ENCODE data around the gene HTD2.
"Not testable (repeated sequence)": the region's sequence is repeated elsewhere in the genome, so short reads cannot be mapped to it uniquely, and the experiment has no call there.

HTD2 gene

DNA sequence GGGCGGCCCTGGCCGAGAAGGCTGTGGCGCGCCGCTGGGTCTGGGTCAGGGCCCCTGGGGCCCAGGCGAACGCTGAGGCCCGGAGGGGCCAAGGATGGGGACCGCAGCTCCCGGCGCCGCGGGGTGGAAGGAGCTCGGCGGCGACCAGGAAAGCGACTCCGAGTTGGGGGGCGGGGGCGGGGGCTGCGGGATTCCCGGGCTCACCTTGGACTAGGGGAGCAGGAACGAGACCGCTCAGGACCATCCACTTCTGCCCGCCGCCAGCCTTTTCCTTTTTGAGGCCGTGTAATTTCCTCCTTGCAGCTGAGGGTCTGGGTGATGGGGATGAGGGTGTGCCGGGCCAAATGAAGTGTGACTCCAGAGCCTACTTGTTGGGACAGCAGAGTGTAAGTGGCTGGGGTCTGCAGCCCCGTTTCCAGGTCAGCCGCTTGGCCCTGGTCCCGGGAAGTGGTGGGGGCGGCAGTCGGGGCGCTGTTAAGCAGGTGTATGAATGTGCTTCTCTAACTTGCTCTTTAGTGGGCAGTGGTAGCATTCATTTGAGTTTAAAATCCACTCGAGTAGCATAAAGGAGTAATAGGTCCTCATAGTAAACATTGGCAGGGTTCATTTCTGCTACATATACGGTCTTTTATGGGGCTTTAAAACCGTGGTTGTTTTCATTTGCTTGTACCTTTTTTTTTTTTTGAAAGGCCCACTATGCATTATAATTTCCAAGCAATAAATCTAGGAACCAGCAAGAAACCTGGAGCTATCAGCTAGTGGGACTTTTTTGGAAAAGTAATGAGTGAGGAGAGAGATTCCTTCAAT, 27.1 kb downstream of the HTD2 start:
- H3K27ac ChIP-seq (ENCODE audit: low read depth, low read length, severe bottlenecking): peak overlapping the region; percentile 36
- WGBS, 2 experiments (ENCODE audit: insufficient coverage in 2 of 2): 1 to 2% methylated on average over 25 to 27 of the region's 37 CpGs

DNA sequence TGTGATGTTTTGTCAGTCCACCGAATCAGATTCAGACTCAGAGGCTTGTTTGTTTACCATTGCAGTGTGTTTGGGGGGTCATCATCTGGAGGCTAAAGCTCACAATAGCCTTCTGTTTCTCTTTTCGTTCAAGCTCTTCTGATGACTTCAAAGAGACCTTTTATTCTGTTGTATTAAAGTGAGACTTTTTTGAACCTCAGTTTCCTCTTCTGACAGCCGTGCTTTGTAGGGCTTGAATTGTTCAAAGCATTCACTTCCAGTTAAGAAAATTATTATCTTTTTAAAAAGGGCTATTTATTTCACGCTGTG, 27.6 kb downstream of the HTD2 start:
- 33 to 72% methylated on average over 1 to 2 of the region's 4 CpGs for WGBS, 2 experiments (ENCODE audit: insufficient coverage in 2 of 2)
- peak overlapping the region; percentile 70 for H3K4me3 ChIP-seq (ENCODE audit: extremely low read depth, insufficient read depth, low read length, poor library complexity, severe bottlenecking)

More for the DNA sequence above, 27.1 kb downstream of the HTD2 start:
- Histone ChIP-seq H3K36me3 (ENCODE audit: control insufficient read depth, insufficient read depth, low read length) (no peaks in the 10 kb centered on the region), H3K9me3 (ENCODE audit: control insufficient read depth, low read length) (no peaks in the 10 kb centered on the region), H3K4me1 (ENCODE audit: control insufficient read depth, insufficient read depth, low read length, poor library complexity, severe bottlenecking) (peaks cover 19% of the 10 kb centered on the region), H3K4me3 (ENCODE audit: extremely low read depth, insufficient read depth, low read length, poor library complexity, severe bottlenecking) (peak overlapping the region; percentile 70)

DNA sequence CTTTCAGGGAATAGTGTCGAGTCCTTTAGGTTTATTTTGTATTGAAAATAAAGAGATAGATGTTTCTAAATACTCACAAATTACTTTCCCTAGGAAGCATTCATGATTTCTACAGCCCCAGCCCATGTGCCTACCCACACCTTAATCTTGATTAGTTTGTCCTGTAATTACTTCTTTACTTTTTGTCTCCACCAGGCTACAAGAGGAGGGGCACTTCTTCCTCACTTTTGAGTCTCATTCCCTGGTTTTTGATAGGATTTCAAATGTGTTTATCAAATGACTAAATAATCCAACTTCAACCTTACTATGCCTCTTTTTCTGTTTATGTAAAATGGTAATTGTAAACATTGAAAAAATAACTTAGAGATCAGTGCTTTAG, 28.2 kb downstream of the HTD2 start:
- no peaks in the 10 kb centered on the region for H3K36me3 ChIP-seq (ENCODE audit: control insufficient read depth, insufficient read depth, low read length)
- no peaks in the 10 kb centered on the region for H3K9me3 ChIP-seq (ENCODE audit: control insufficient read depth, low read length)
- H3K27ac ChIP-seq (ENCODE audit: low read depth, low read length, severe bottlenecking): no peak overlapping the region
- H3K4me3 ChIP-seq (ENCODE audit: extremely low read depth, insufficient read depth, low read length, poor library complexity, severe bottlenecking): peak overlapping the region; percentile 70
- H3K4me1 ChIP-seq (ENCODE audit: control insufficient read depth, insufficient read depth, low read length, poor library complexity, severe bottlenecking): peaks cover 19% of the 10 kb centered on the region
- no CpG with 5 or more reads among the region's 1 CpG for WGBS, 2 experiments (ENCODE audit: insufficient coverage in 2 of 2)

More for the DNA sequence above, 27.6 kb downstream of the HTD2 start:
- Histone ChIP-seq H3K27ac (ENCODE audit: low read depth, low read length, severe bottlenecking) (no peak overlapping the region), H3K36me3 (ENCODE audit: control insufficient read depth, insufficient read depth, low read length) (no peaks in the 10 kb centered on the region), H3K9me3 (ENCODE audit: control insufficient read depth, low read length) (no peaks in the 10 kb centered on the region), H3K4me1 (ENCODE audit: control insufficient read depth, insufficient read depth, low read length, poor library complexity, severe bottlenecking) (peaks cover 19% of the 10 kb centered on the region)

DNA sequence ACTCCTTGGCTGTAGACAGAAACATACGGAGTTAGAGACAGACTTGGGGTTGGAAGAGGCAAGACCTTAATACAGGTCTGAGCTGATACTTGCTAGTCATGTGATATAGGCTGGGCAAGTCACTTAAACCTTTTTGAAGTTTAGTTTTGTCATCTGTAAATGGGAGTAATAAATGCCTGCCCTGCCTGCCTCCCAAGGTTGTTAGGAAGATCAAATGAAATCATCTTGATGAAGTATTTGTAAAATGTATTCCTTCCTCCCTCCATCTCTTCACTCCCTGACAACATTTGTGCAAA, 29.3 kb downstream of the HTD2 start:
- no peak overlapping the region for H3K27ac ChIP-seq (ENCODE audit: low read depth, low read length, severe bottlenecking)

DNA sequence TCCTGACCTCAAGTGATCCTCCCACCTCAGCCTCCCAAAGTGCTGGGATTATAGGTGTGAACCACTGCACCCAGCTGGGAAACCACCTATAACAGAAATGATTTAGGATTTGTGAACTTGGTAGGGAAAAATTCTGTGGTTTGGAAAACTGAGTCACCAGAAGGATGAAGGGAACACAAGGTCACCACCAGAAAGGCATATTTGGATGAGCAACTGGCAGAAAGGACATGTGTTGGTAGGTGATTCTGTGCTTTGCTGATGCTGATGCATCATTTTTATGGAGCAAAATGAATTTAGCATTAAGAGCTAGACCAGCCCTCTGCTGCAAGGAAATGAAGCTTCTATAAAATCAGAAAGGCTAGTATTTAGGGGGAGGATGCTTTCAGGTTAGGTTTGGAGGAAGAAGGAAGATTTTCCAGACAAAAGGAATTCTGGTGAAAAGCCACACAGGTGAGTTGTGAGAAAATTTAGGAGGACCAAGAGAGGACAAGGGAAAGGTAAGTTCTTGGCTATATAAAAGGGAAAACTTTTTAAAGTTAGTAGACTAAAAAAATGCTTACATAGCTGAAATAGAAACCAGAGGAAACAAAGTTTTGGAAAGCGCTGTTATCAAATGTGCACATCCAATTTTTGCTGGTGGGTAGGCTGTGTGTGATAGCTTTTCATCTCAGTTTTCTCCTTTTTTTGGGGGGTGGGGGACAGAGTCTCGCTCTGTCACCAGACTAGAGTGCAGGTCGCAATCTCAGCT, 30.0 kb downstream of the HTD2 start:
- Histone ChIP-seq H3K27ac (ENCODE audit: low read depth, low read length, severe bottlenecking) (no peak overlapping the region), H3K9me3 (ENCODE audit: control insufficient read depth, low read length) (no peaks in the 10 kb centered on the region), H3K36me3 (ENCODE audit: control insufficient read depth, insufficient read depth, low read length) (no peaks in the 10 kb centered on the region), H3K4me1 (ENCODE audit: control insufficient read depth, insufficient read depth, low read length, poor library complexity, severe bottlenecking) (peaks cover 19% of the 10 kb centered on the region), H3K4me3 (ENCODE audit: extremely low read depth, insufficient read depth, low read length, poor library complexity, severe bottlenecking) (no peak overlapping the region)
- WGBS, 2 experiments (ENCODE audit: insufficient coverage in 2 of 2): 100% methylated on average over 1 to 2 of the region's 3 CpGs

More for the DNA sequence above, 29.3 kb downstream of the HTD2 start:
- Histone ChIP-seq H3K4me3 (ENCODE audit: extremely low read depth, insufficient read depth, low read length, poor library complexity, severe bottlenecking) (no peak overlapping the region), H3K4me1 (ENCODE audit: control insufficient read depth, insufficient read depth, low read length, poor library complexity, severe bottlenecking) (peaks cover 19% of the 10 kb centered on the region), H3K36me3 (ENCODE audit: control insufficient read depth, insufficient read depth, low read length) (no peaks in the 10 kb centered on the region), H3K9me3 (ENCODE audit: control insufficient read depth, low read length) (no peaks in the 10 kb centered on the region)
- WGBS, 2 experiments (ENCODE audit: insufficient coverage in 2 of 2): 50 to 100% methylated on average over 1 of the region's 1 CpG

DNA sequence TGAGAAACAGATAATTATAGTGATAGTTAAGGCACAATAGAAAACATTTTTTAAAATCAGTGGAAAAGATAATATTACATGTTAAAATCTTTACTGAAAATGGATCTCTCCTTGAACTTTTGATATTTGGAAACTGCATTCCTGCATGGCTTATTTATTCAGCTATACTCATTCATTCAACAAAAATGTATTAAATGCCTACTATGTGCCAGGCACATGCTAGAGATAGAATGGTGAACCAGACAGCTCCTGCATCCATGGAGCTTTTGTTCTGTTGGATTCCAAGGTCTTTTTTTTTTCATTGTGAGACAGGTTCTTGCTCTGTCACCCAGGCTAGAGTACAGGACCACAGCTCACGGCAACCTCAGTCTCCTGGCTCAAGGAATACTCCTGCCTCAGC, 30.9 kb downstream of the HTD2 start:
- no peak overlapping the region for H3K27ac ChIP-seq (ENCODE audit: low read depth, low read length, severe bottlenecking)
- H3K4me3 ChIP-seq (ENCODE audit: extremely low read depth, insufficient read depth, low read length, poor library complexity, severe bottlenecking): no peak overlapping the region
- no peaks in the 10 kb centered on the region for H3K36me3 ChIP-seq (ENCODE audit: control insufficient read depth, insufficient read depth, low read length)
- H3K4me1 ChIP-seq (ENCODE audit: control insufficient read depth, insufficient read depth, low read length, poor library complexity, severe bottlenecking): peaks cover 19% of the 10 kb centered on the region
- 100% methylated on average over 1 of the region's 1 CpG for WGBS, 2 experiments (ENCODE audit: insufficient coverage in 2 of 2)
- no peaks in the 10 kb centered on the region for H3K9me3 ChIP-seq (ENCODE audit: control insufficient read depth, low read length)

DNA sequence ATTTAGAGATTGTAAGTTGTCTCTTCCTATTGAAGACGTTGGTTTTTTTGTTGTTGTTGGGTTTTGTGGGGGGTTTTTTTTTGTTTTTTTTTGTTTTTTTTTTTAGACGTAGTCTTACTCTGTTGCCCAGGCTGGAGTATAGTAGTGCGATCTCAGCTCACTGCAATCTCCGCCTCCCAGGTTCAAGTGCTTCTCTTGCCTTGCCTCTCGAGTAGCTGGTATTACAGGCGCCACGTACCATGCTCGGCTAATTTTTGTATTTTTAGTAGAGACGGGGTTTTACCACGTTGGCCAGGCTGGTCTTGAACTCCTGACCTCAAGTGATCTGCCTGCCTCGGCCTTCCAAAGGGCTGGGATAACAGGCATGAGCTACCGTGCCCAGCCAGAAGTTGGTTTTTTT, 32.8 kb downstream of the HTD2 start:
- not testable (repeated sequence) for H3K9me3 ChIP-seq (ENCODE audit: control insufficient read depth, low read length); H3K4me3 ChIP-seq (ENCODE audit: extremely low read depth, insufficient read depth, low read length, poor library complexity, severe bottlenecking)
- WGBS, 2 experiments (ENCODE audit: insufficient coverage in 2 of 2): 92 to 93% methylated on average over 7 to 10 of the region's 12 CpGs

DNA sequence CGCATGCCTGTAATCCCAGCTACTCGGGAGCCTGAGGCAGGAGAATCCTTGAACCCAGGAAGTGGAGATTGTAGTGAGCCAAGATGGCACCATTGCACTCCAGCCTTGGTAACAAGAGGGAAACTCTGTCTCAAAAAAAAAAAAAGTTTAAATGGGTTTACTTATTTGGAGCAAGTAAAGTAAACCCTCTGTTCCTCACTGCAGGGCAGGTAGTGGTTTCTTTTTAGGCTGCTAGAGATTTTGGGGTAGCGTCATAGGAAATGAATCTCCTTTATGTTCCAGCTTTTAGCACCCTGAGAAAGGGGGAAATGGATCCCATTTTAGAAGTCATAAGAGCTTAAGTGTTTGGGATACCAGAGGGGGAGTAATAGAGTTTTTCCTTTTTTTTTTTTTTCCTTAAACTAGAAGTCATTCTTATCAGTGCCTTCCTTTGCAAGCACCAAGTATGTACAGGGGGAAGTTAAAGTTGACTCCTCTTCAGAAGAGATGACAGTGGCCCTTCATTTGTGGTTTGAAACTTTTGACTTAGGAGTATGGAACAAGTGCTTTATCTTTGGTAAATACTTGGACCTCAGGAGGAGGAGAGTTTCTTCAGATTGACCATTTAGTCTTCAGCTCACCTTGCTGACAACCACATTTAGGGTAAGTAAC, 34.4 kb downstream of the HTD2 start:
- no peak overlapping the region for H3K27ac ChIP-seq (ENCODE audit: low read depth, low read length, severe bottlenecking)

More for the DNA sequence above, 32.8 kb downstream of the HTD2 start:
- H3K27ac ChIP-seq (ENCODE audit: low read depth, low read length, severe bottlenecking); H3K36me3 ChIP-seq (ENCODE audit: control insufficient read depth, insufficient read depth, low read length): not testable (repeated sequence)
- H3K4me1 ChIP-seq (ENCODE audit: control insufficient read depth, insufficient read depth, low read length, poor library complexity, severe bottlenecking): peaks cover 15% of the 10 kb centered on the region

DNA sequence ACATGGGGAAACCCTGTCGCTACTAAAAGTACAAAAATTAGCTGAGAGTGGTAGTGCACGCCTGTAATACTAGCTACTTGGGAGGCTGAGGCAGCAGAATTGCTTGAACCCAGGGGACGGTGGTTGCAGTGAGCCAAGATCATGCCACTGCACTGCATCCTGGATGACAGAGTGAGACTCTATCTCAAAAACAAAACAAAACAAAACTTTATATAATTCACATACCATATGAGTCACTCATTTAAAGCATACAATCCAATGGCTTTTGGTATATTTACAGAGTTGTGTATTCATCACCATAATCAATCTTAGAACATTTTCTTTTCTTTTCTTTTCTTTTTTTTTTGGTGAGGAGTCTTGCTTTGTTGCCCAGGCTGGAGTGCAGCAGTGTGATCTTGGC, 35.1 kb downstream of the HTD2 start:
- Histone ChIP-seq H3K4me3 (ENCODE audit: extremely low read depth, insufficient read depth, low read length, poor library complexity, severe bottlenecking) (no peak overlapping the region), H3K4me1 (ENCODE audit: control insufficient read depth, insufficient read depth, low read length, poor library complexity, severe bottlenecking) (no peaks in the 10 kb centered on the region), H3K9me3 (ENCODE audit: control insufficient read depth, low read length) (no peaks in the 10 kb centered on the region), H3K36me3 (ENCODE audit: control insufficient read depth, insufficient read depth, low read length) (no peaks in the 10 kb centered on the region), H3K27ac (ENCODE audit: low read depth, low read length, severe bottlenecking) (no peak overlapping the region)
- WGBS, 2 experiments (ENCODE audit: insufficient coverage in 2 of 2): 93 to 96% methylated on average over 2 to 3 of the region's 3 CpGs

More for the DNA sequence above, 34.4 kb downstream of the HTD2 start:
- H3K4me1 ChIP-seq (ENCODE audit: control insufficient read depth, insufficient read depth, low read length, poor library complexity, severe bottlenecking): peaks cover under 1% of the 10 kb centered on the region
- WGBS, 2 experiments (ENCODE audit: insufficient coverage in 2 of 2): 97 to 100% methylated on average over 3 of the region's 3 CpGs
- no peaks in the 10 kb centered on the region for H3K9me3 ChIP-seq (ENCODE audit: control insufficient read depth, low read length)
- H3K4me3 ChIP-seq (ENCODE audit: extremely low read depth, insufficient read depth, low read length, poor library complexity, severe bottlenecking): no peak overlapping the region
- H3K36me3 ChIP-seq (ENCODE audit: control insufficient read depth, insufficient read depth, low read length): no peaks in the 10 kb centered on the region

DNA sequence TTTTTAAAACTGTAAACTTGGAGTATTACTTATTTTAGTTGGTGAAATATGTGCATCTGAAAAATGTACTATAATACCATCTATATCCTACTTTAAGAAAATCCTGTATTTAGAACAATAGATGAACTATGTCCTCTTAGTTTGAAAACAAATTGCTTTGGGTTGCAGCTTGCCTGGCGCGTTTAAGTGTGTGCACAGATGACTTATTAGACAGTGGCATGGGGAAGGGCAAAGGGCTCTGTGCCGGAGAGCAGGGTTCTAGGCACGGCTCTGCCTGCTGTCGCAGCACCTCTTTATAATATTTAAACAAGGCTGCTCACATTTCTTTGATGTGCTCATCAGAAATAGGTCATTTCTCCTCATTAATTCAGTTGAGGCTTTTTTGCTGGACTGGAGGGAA, 36.4 kb downstream of the HTD2 start:
- H3K9me3 ChIP-seq (ENCODE audit: control insufficient read depth, low read length): no peaks in the 10 kb centered on the region
- no peak overlapping the region for H3K4me3 ChIP-seq (ENCODE audit: extremely low read depth, insufficient read depth, low read length, poor library complexity, severe bottlenecking)
- WGBS, 2 experiments (ENCODE audit: insufficient coverage in 2 of 2): 93 to 95% methylated on average over 2 to 4 of the region's 5 CpGs
- no peak overlapping the region for H3K27ac ChIP-seq (ENCODE audit: low read depth, low read length, severe bottlenecking)
- H3K4me1 ChIP-seq (ENCODE audit: control insufficient read depth, insufficient read depth, low read length, poor library complexity, severe bottlenecking): no peaks in the 10 kb centered on the region
- H3K36me3 ChIP-seq (ENCODE audit: control insufficient read depth, insufficient read depth, low read length): no peaks in the 10 kb centered on the region

DNA sequence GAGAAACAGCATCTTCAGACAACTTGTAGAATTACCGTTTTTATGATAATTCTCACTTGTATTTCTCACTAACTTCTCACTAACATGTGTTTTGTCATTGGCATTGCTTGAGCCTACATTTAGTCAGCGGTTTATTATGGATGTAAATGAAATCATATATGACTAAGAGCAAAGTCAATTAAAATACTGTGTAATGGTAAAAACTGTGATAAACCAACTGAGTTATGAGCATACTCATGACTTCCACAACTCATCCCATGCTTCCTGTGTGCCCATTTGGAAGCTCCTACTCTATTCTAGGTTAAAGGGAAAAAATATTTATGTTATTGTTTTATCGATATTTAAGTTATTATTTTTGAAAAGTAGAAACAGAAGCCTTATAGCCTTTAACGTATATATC, 39.1 kb downstream of the HTD2 start:
- Histone ChIP-seq H3K4me1 (ENCODE audit: control insufficient read depth, insufficient read depth, low read length, poor library complexity, severe bottlenecking) (no peaks in the 10 kb centered on the region), H3K27ac (ENCODE audit: low read depth, low read length, severe bottlenecking) (no peak overlapping the region), H3K36me3 (ENCODE audit: control insufficient read depth, insufficient read depth, low read length) (no peaks in the 10 kb centered on the region), H3K4me3 (ENCODE audit: extremely low read depth, insufficient read depth, low read length, poor library complexity, severe bottlenecking) (no peak overlapping the region), H3K9me3 (ENCODE audit: control insufficient read depth, low read length) (no peaks in the 10 kb centered on the region)
- WGBS, 2 experiments (ENCODE audit: insufficient coverage in 2 of 2): 100% methylated on average over 1 of the region's 4 CpGs
